ENCODE results near the gene TMEM220.
A peak's percentile ranks its signal among the peaks of the same experiment; 100 is the strongest.
"Not testable (repeated sequence)": the region's sequence is repeated elsewhere in the genome, so short reads cannot be mapped to it uniquely, and the experiment has no call there.

Gene TMEM220

GRCh38 chr17:10754861-10755591 is 25.2 kb upstream of the TMEM220 start:
- DNase-seq = no peak

- DNase-seq = peak; percentile 16
Observed at GRCh38 chr17:10754109-10754508, 24.3 kb upstream of the TMEM220 start.

GRCh38 chr17:10752696-10753095 is 22.9 kb upstream of the TMEM220 start:
- no peak for DNase-seq

GRCh38 chr17:10751563-10751962 is 21.7 kb upstream of the TMEM220 start:
- no peak for DNase-seq

GRCh38 chr17:10750210-10750609 is 20.4 kb upstream of the TMEM220 start:
- no peak for DNase-seq

GRCh38 chr17:10748531-10749181 is 18.8 kb upstream of the TMEM220 start:
- DNase-seq = no peak

GRCh38 chr17:10745231-10745630 is 15.4 kb upstream of the TMEM220 start:
- DNase-seq = no peak

- DNase-seq = no peak
Observed at GRCh38 chr17:10744501-10745000, 14.7 kb upstream of the TMEM220 start.

- DNase-seq = no peak
Observed at GRCh38 chr17:10743316-10744009, 13.6 kb upstream of the TMEM220 start.

- DNase-seq = no peak
Observed at GRCh38 chr17:10742431-10742830, 12.6 kb upstream of the TMEM220 start.

- no peak for DNase-seq
Observed at GRCh38 chr17:10741416-10742135, 11.8 kb upstream of the TMEM220 start.

- DNase-seq = no peak
Observed at GRCh38 chr17:10739386-10739785, 9.6 kb upstream of the TMEM220 start.

GRCh38 chr17:10738521-10739258 is 8.9 kb upstream of the TMEM220 start:
- DNase-seq = no peak

GRCh38 chr17:10737736-10738135 is 7.9 kb upstream of the TMEM220 start:
- DNase-seq = no peak

- peak; percentile 20 for DNase-seq
Observed at GRCh38 chr17:10737168-10737622, 7.4 kb upstream of the TMEM220 start.

- no peak for DNase-seq
Observed at GRCh38 chr17:10735821-10736220, 6.0 kb upstream of the TMEM220 start.

- no peak for DNase-seq
Observed at GRCh38 chr17:10735251-10735650, 5.4 kb upstream of the TMEM220 start.

- no peak for DNase-seq
Observed at GRCh38 chr17:10733666-10734065, 3.8 kb upstream of the TMEM220 start.

GRCh38 chr17:10732121-10732520 is 2.3 kb upstream of the TMEM220 start:
- not testable (repeated sequence) for DNase-seq

- DNase-seq = no peak
Observed at GRCh38 chr17:10731408-10731879, 1.6 kb upstream of the TMEM220 start.

- DNase-seq = not testable (repeated sequence)
Observed at GRCh38 chr17:10730247-10730646, 424 bp upstream of the TMEM220 start.

- DNase-seq = no peak
Observed at GRCh38 chr17:10728331-10728892, 1.4 kb downstream of the TMEM220 start.
